GM23338 (cell line): ENCODE measurements around the gene EPHA6.

Source experiments
- CREB1 ChIP-seq: fragments of 250-450 bp; sonication (Bioruptor Pico); IDR thresholded peaks from 2 replicates; pipeline ENCODE4 v1.5.0; 2020; ENCODE audit warnings: low read depth, mild to moderate bottlenecking, moderate library complexity
- EZH2 ChIP-seq: fragments of 200-600 bp; sonication (generic); IDR thresholded peaks from one replicate; pipeline ENCODE4 v1.8.0; 2017; ENCODE audit warnings: antibody characterized with exemption, mild to moderate bottlenecking, low read depth; ENCODE audit not compliant: unreplicated experiment
- EZH2phosphoT487 ChIP-seq: fragments of 200-600 bp; sonication (generic); IDR thresholded peaks from one replicate; pipeline ENCODE4 v1.8.1; 2018; ENCODE audit warnings: antibody characterized with exemption; ENCODE audit not compliant: unreplicated experiment
- JUNB ChIP-seq: IDR thresholded peaks from one replicate; pipeline ENCODE4 v1.6.1; 2016; ENCODE audit warnings: antibody characterized with exemption; ENCODE audit not compliant: unreplicated experiment
- NANOG ChIP-seq: IDR thresholded peaks from 2 replicates; pipeline ENCODE4 v1.6.1; 2016; ENCODE audit warnings: antibody characterized with exemption, borderline replicate concordance
- POLR2AphosphoS5 ChIP-seq: IDR thresholded peaks from 2 replicates; pipeline ENCODE4 v1.6.1; 2016; ENCODE audit warnings: antibody characterized with exemption, low read depth
- REST ChIP-seq: IDR thresholded peaks from one replicate; pipeline ENCODE4 v1.6.1; 2018; ENCODE audit warnings: antibody characterized with exemption; ENCODE audit not compliant: unreplicated experiment
- ZNF114 ChIP-seq: fragments of 250-450 bp; sonication (Bioruptor Pico); IDR thresholded peaks from 2 replicates; pipeline ENCODE4 v1.5.0; 2020; ENCODE audit warnings: mild to moderate bottlenecking, moderate library complexity
- ZNF331 ChIP-seq: fragments of 250-450 bp; sonication (Bioruptor Pico); IDR thresholded peaks from 2 replicates; pipeline ENCODE4 v1.5.0; 2020; ENCODE audit warnings: low read depth, mild to moderate bottlenecking, moderate library complexity
- TF ChIP-seq, protein P1 (sequence below), 2 experiments: fragments of 200-600 bp in 1 of 2; sonication (generic) in 1 of 2; conservative IDR thresholded peaks; 2 replicates each; pipeline versions ENCODE4 v1.5.1 to v1.6.1; 2016 to 2017; ENCODE audit warnings: antibody characterized with exemption in 2 of 2, low read depth in 2 of 2, mild to moderate bottlenecking in 2 of 2, moderate library complexity in 1 of 2

GRCh38 chr3:97674461-97674860 is 860.1 kb downstream of the EPHA6 start:
- TF ChIP-seq, protein P1, sequence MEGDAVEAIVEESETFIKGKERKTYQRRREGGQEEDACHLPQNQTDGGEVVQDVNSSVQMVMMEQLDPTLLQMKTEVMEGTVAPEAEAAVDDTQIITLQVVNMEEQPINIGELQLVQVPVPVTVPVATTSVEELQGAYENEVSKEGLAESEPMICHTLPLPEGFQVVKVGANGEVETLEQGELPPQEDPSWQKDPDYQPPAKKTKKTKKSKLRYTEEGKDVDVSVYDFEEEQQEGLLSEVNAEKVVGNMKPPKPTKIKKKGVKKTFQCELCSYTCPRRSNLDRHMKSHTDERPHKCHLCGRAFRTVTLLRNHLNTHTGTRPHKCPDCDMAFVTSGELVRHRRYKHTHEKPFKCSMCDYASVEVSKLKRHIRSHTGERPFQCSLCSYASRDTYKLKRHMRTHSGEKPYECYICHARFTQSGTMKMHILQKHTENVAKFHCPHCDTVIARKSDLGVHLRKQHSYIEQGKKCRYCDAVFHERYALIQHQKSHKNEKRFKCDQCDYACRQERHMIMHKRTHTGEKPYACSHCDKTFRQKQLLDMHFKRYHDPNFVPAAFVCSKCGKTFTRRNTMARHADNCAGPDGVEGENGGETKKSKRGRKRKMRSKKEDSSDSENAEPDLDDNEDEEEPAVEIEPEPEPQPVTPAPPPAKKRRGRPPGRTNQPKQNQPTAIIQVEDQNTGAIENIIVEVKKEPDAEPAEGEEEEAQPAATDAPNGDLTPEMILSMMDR (conservative IDR thresholded peaks at IDR 0.05; ENCODE audit: low read depth in 2 of 2): no peak
- TF ChIP-seq POLR2AphosphoS5 (no peak), EZH2 (no peak), REST (no peak), JUNB (no peak), EZH2phosphoT487 (no peak), NANOG (no peak), CREB1 (no peak), ZNF114 (CRISPR knock-in tag) (no peak), ZNF331 (CRISPR knock-in tag) (no peak)
